Osteocyte (in vitro differentiated cells): Measurements from ENCODE around the gene CCDC142. TPM values are rescaled to one million over a fixed set of nuclear protein-coding genes. Genes with fewer than 3 reads are reported as not detected.

Source experiments
- DNase-seq: peaks from one replicate; pipeline ENCODE4 v3.0.0; 2021; ENCODE audit warnings: mixed read lengths; ENCODE audit not compliant: unreplicated experiment; ENCODE audit errors: extremely low spot score
- H3K27ac Mint-ChIP-seq: one replicate; pipeline ENCODE4 v1.8.0; 2021; ENCODE audit warnings: mild to moderate bottlenecking, mixed read lengths; ENCODE audit not compliant: unreplicated experiment
- H3K27me3 Mint-ChIP-seq: one replicate; pipeline ENCODE4 v1.8.0; 2021; ENCODE audit warnings: mixed read lengths; ENCODE audit not compliant: unreplicated experiment
- H3K36me3 Mint-ChIP-seq: one replicate; pipeline ENCODE4 v1.8.0; 2021; ENCODE audit warnings: mixed read lengths; ENCODE audit not compliant: unreplicated experiment
- H3K4me1 Mint-ChIP-seq: one replicate; pipeline ENCODE4 v1.8.0; 2021; ENCODE audit warnings: mixed read lengths; ENCODE audit not compliant: unreplicated experiment
- H3K4me3 Mint-ChIP-seq: one replicate; pipeline ENCODE4 v1.8.0; 2021; ENCODE audit warnings: mild to moderate bottlenecking, moderate library complexity, mixed read lengths; ENCODE audit not compliant: unreplicated experiment
- H3K9me3 Mint-ChIP-seq: one replicate; pipeline ENCODE4 v1.8.0; 2021; ENCODE audit warnings: mixed read lengths; ENCODE audit not compliant: unreplicated experiment
- total RNA-seq: library from RNA; stranded (reverse); gene quantifications from 2 replicates; pipeline ENCODE4 v1.2.1, GENCODE V29; 2021
- TF ChIP-seq, protein P1 (sequence below): fragments of 200-600 bp; sonication (generic); IDR thresholded peaks from 2 replicates; pipeline ENCODE4 v1.5.0; 2021; ENCODE audit warnings: antibody characterized with exemption, mild to moderate bottlenecking, moderate library complexity

CCDC142 gene
- total RNA-seq, 1 donor from 2014 or later, result 20.6 TPM

GRCh38 chr2:74512744-74513604 is 30.2 kb upstream of the CCDC142 start:
- no peak for DNase-seq
- Mint-ChIP-seq H3K27ac (no peak overlapping the region), H3K27me3 (peaks cover 71% of the 10 kb centered on the region), H3K9me3 (no peaks in the 10 kb centered on the region), H3K36me3 (peaks cover 4% of the 10 kb centered on the region), H3K4me1 (peaks cover 19% of the 10 kb centered on the region), H3K4me3 (no peak overlapping the region)
- TF ChIP-seq, protein P1, sequence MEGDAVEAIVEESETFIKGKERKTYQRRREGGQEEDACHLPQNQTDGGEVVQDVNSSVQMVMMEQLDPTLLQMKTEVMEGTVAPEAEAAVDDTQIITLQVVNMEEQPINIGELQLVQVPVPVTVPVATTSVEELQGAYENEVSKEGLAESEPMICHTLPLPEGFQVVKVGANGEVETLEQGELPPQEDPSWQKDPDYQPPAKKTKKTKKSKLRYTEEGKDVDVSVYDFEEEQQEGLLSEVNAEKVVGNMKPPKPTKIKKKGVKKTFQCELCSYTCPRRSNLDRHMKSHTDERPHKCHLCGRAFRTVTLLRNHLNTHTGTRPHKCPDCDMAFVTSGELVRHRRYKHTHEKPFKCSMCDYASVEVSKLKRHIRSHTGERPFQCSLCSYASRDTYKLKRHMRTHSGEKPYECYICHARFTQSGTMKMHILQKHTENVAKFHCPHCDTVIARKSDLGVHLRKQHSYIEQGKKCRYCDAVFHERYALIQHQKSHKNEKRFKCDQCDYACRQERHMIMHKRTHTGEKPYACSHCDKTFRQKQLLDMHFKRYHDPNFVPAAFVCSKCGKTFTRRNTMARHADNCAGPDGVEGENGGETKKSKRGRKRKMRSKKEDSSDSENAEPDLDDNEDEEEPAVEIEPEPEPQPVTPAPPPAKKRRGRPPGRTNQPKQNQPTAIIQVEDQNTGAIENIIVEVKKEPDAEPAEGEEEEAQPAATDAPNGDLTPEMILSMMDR, result no peak

DNA sequence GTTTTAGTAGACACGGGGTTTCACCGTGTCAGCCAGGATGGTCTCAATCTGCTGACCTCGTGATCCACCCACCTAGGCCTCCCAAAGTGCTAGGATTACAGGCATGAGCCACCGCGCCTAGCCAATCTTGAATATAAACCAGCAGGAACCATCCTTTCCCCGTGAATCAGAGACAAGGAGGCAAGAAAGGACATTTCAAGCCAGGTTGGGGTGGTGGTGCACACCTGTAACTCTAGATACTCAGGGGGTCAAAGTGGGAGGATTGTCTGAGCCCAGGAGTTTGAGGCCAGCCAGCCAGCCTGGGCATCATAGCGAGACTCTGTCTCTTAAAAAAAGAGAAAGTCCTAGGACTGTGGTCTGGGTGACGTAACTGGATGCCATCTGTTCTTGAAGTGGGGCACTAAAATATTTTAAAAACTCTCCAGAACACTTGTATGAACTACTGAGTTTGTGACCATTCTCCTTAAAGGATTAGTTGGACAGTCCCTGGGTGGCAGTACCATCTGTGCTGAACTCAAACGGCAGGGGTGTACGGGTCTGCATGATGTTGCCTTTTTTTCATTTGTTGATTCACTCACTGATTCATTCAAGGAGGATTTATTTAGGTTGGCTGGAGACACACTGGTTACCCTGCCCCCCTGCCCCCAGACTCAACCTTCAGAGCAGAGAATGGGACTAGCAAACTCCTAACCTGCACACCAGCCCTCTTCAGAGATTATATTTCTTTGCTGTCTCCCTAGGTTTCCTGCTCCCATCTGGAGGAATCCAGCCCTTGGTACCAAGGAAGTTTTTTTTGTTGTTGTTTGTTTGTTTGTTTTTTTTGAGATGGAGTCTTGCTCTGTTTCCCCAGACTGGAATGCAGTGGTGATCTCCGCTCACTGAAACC is 28.5 kb upstream of the CCDC142 start:
- TF ChIP-seq, protein P1, result no peak
- peaks cover 56% of the 10 kb centered on the region for H3K27me3 Mint-ChIP-seq
- H3K27ac Mint-ChIP-seq, result no peak overlapping the region
- no peaks in the 10 kb centered on the region for H3K9me3 Mint-ChIP-seq
- no peak for DNase-seq
- H3K4me3 Mint-ChIP-seq, result no peak overlapping the region
- peaks cover 27% of the 10 kb centered on the region for H3K4me1 Mint-ChIP-seq
- peaks cover 8% of the 10 kb centered on the region for H3K36me3 Mint-ChIP-seq

- peaks cover 9% of the 10 kb centered on the region for H3K36me3 Mint-ChIP-seq
- H3K27me3 Mint-ChIP-seq, result peaks cover 50% of the 10 kb centered on the region
- H3K4me3 Mint-ChIP-seq, result no peak overlapping the region
- DNase-seq, result no peak
- H3K27ac Mint-ChIP-seq, result no peak overlapping the region
- peaks cover 35% of the 10 kb centered on the region for H3K4me1 Mint-ChIP-seq
- H3K9me3 Mint-ChIP-seq, result no peaks in the 10 kb centered on the region
- TF ChIP-seq, protein P1, result no peak
These were observed 27.5 kb upstream of the CCDC142 start for GRCh38 chr2:74510272-74510671.

- Mint-ChIP-seq H3K27me3 (peaks cover 41% of the 10 kb centered on the region), H3K27ac (peak overlapping the region; percentile 100), H3K9me3 (no peaks in the 10 kb centered on the region), H3K4me3 (peak overlapping the region; percentile 98), H3K36me3 (peaks cover 20% of the 10 kb centered on the region), H3K4me1 (peaks cover 52% of the 10 kb centered on the region)
- TF ChIP-seq, protein P1, result no peak
- DNase-seq, result no peak
These were observed 25.2 kb upstream of the CCDC142 start for GRCh38 chr2:74507926-74508520.
